Calu3 (cell line): ENCODE measurements around the gene ADD3. TPM values are rescaled to one million over a fixed set of nuclear protein-coding genes. Genes with fewer than 3 reads are reported as not detected.

Source experiments
- BruUV-seq: library from RNA; stranded (reverse); fragments of 400-500 nt; replicated peaks from 2 replicates; lab custom pipeline; 2021; lab: Mats Ljungman, UMichigan
- CTCF ChIA-PET: fragments of 300-600 bp; sonication (Branson Sonifier 250); formaldehyde crosslinking; loops from one replicate; lab custom pipeline; 2022; ENCODE audit warnings: antibody characterized with exemption; lab: Charles Lee
- DNase-seq: peaks from one replicate; pipeline ENCODE4 v3.0.0; 2022
- H3K27ac Mint-ChIP-seq: one replicate; pipeline ENCODE4 v1.8.0; 2022; ENCODE audit warnings: mixed read lengths; ENCODE audit not compliant: unreplicated experiment
- H3K27me3 Mint-ChIP-seq: one replicate; pipeline ENCODE4 v1.8.0; 2022; ENCODE audit warnings: mixed read lengths; ENCODE audit not compliant: unreplicated experiment
- H3K36me3 Mint-ChIP-seq: one replicate; pipeline ENCODE4 v1.8.0; 2022; ENCODE audit warnings: mild to moderate bottlenecking, moderate library complexity, mixed read lengths; ENCODE audit not compliant: insufficient read depth, unreplicated experiment
- H3K4me1 Mint-ChIP-seq: one replicate; pipeline ENCODE4 v1.8.0; 2022; ENCODE audit warnings: mild to moderate bottlenecking, low read depth, mixed read lengths; ENCODE audit not compliant: unreplicated experiment
- H3K4me3 Mint-ChIP-seq: one replicate; pipeline ENCODE4 v1.8.0; 2022; ENCODE audit warnings: mild to moderate bottlenecking, low read depth, moderate library complexity, mixed read lengths; ENCODE audit not compliant: unreplicated experiment
- H3K9me3 Mint-ChIP-seq: one replicate; pipeline ENCODE4 v1.8.0; 2022; ENCODE audit warnings: low read depth, mixed read lengths; ENCODE audit not compliant: unreplicated experiment
- intact Hi-C: fragments of 100-400 bp; cut with micrococcal nuclease; formaldehyde crosslinking; loops from one replicate; pipeline ENCODE4 v1.10.0; 2022; ENCODE audit not compliant: unreplicated experiment
- total RNA-seq: library from RNA; stranded (reverse); gene quantifications from 2 replicates; pipeline ENCODE4 v1.2.3, GENCODE V29; 2022
- TF ChIP-seq, protein P1 (sequence below): fragments of 200-600 bp; IDR thresholded peaks from one replicate; pipeline ENCODE4 v1.8.0; 2022; ENCODE audit warnings: antibody characterized with exemption; ENCODE audit not compliant: unreplicated experiment

The ADD3 gene
- total RNA-seq, 1 experiment from 2014 or later, result 64.4 TPM

DNA sequence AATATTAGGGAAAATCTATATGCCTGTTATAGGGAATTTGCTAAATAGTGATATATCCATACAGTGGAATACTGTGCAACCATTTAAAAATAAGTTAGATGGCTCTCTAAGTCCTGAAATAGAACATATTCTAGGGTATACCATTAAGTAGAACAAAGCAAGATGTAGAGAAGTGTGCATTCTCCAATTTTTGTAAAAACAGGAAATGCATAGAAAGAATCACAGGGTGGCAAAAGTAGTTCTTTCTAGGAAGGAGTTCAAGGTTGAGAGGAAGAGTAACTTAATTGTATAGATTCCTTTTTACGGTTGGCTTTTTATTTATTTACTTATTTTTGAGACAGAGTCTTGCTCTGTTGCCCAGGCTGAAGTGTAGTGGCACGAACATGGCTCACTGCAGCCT, 43.7 kb downstream of the ADD3 start:
- TF ChIP-seq, protein P1, sequence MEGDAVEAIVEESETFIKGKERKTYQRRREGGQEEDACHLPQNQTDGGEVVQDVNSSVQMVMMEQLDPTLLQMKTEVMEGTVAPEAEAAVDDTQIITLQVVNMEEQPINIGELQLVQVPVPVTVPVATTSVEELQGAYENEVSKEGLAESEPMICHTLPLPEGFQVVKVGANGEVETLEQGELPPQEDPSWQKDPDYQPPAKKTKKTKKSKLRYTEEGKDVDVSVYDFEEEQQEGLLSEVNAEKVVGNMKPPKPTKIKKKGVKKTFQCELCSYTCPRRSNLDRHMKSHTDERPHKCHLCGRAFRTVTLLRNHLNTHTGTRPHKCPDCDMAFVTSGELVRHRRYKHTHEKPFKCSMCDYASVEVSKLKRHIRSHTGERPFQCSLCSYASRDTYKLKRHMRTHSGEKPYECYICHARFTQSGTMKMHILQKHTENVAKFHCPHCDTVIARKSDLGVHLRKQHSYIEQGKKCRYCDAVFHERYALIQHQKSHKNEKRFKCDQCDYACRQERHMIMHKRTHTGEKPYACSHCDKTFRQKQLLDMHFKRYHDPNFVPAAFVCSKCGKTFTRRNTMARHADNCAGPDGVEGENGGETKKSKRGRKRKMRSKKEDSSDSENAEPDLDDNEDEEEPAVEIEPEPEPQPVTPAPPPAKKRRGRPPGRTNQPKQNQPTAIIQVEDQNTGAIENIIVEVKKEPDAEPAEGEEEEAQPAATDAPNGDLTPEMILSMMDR, result no peak
- CTCF ChIA-PET, result no interaction called here
- peaks cover 5% of the 10 kb centered on the region for H3K9me3 Mint-ChIP-seq
- no TSS peak for BruUV-seq
- intact Hi-C loops, result no loop called here
- no peak overlapping the region for H3K4me3 Mint-ChIP-seq
- no peaks in the 10 kb centered on the region for H3K36me3 Mint-ChIP-seq
- DNase-seq, result no peak
- H3K27ac Mint-ChIP-seq, result no peak overlapping the region
- H3K4me1 Mint-ChIP-seq, result peaks cover 9% of the 10 kb centered on the region
- H3K27me3 Mint-ChIP-seq, result no peaks in the 10 kb centered on the region

DNA sequence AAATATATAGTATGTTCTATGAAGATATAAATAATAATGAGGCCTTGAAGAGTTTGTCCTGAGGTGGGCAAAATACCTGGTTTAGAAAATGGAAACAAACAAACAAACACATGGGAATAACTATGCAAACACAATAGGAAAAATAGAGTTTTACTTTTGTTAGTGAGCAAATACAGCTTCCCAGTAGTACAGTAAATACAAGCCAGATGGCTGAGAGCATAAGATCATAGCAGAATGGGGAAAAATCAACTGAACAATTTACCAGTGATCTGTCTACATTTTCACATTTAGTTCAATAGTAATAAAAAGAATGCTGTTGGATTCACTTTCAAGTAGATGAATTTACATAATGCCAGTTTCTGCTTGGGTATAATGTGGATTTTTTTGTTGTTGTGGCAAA, 45.1 kb downstream of the ADD3 start:
- Mint-ChIP-seq H3K4me3 (no peak overlapping the region), H3K27me3 (no peaks in the 10 kb centered on the region), H3K27ac (no peak overlapping the region), H3K36me3 (no peaks in the 10 kb centered on the region), H3K9me3 (peaks cover 5% of the 10 kb centered on the region), H3K4me1 (peaks cover 12% of the 10 kb centered on the region)
- no TSS peak for BruUV-seq
- TF ChIP-seq, protein P1, result no peak
- CTCF ChIA-PET, result no interaction called here
- intact Hi-C loops, result no loop called here
- DNase-seq, result no peak

DNA sequence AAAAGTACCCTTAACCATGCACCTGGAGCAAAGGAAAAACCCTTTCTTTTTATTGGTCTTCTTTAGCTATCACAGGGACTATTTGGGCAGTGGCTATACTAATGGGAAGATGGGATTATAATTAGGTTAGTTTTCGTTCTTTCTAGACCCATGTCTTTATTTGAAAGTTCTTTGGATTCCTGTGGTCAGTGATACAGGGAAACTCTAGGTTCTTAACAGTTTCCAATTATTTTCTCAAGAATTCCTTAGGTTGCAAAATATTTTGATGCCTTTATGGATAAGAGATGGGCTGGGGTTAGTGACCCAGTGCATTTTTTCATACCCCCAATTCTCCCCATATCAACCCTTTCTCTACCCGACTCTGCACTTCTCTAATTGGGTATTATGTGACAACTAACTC, 49.0 kb downstream of the ADD3 start:
- no peak overlapping the region for H3K4me3 Mint-ChIP-seq
- no peaks in the 10 kb centered on the region for H3K9me3 Mint-ChIP-seq
- no peaks in the 10 kb centered on the region for H3K27me3 Mint-ChIP-seq
- no peak overlapping the region for H3K27ac Mint-ChIP-seq
- BruUV-seq, result no TSS peak
- TF ChIP-seq, protein P1, result no peak
- H3K4me1 Mint-ChIP-seq, result peaks cover 19% of the 10 kb centered on the region
- CTCF ChIA-PET, result no interaction called here
- intact Hi-C loops, result no loop called here
- H3K36me3 Mint-ChIP-seq, result no peaks in the 10 kb centered on the region
- DNase-seq, result no peak

DNA sequence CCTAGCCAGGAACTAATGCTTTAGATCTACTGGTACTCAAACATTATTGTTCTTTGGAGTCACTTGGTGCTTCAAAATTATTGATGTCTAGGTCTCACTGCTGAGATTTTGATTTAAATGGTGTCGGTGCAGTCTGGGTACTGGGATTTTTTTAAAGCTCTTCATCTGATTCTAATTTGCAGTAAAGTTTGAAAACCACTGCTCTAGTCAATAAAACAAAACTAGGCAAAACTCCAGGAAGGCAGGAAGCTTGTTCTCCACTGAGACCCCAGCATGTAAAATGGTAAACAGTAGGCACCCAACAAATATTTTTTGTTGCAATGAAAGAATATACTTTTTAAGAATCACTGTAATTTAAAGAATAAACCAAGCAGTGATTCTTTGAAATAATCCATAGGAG, 49.7 kb downstream of the ADD3 start:
- no peaks in the 10 kb centered on the region for H3K36me3 Mint-ChIP-seq
- TF ChIP-seq, protein P1, result no peak
- peaks cover 19% of the 10 kb centered on the region for H3K4me1 Mint-ChIP-seq
- H3K4me3 Mint-ChIP-seq, result no peak overlapping the region
- no TSS peak for BruUV-seq
- no peaks in the 10 kb centered on the region for H3K9me3 Mint-ChIP-seq
- intact Hi-C loops, result no loop called here
- no peak overlapping the region for H3K27ac Mint-ChIP-seq
- CTCF ChIA-PET, result no interaction called here
- no peak for DNase-seq
- no peaks in the 10 kb centered on the region for H3K27me3 Mint-ChIP-seq

DNA sequence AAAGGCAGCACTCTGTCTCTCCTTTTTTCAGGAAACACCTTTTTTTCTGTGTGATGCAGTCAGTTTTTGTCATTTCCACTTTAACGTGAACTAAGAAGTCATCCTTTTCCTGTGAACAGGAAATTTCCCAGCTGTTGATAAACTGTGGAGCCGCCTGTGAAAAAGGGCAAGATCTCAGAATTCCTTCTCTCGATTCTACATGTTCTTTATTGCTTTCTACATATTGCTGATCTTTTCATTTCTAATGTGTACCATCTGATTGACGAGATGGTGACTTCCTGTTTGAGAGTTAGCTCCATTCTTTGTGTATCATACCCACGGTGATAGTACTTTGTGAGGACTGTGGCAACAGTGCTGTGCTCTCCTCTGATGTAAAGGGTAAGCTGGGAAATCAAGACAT, 50.4 kb downstream of the ADD3 start:
- TF ChIP-seq, protein P1, result no peak
- H3K27me3 Mint-ChIP-seq, result no peaks in the 10 kb centered on the region
- H3K36me3 Mint-ChIP-seq, result no peaks in the 10 kb centered on the region
- CTCF ChIA-PET, result no interaction called here
- no peak overlapping the region for H3K27ac Mint-ChIP-seq
- no TSS peak for BruUV-seq
- intact Hi-C loops, result no loop called here
- H3K9me3 Mint-ChIP-seq, result no peaks in the 10 kb centered on the region
- no peak overlapping the region for H3K4me3 Mint-ChIP-seq
- peaks cover 19% of the 10 kb centered on the region for H3K4me1 Mint-ChIP-seq
- DNase-seq, result no peak
